ENCODE results near the gene GNB1L. TPM values are rescaled to one million over a fixed set of nuclear protein-coding genes. Genes with fewer than 3 reads are reported as not detected.

GNB1L gene
- total RNA-seq, 1 experiment from 2014 or later = 17.9 TPM

DNA sequence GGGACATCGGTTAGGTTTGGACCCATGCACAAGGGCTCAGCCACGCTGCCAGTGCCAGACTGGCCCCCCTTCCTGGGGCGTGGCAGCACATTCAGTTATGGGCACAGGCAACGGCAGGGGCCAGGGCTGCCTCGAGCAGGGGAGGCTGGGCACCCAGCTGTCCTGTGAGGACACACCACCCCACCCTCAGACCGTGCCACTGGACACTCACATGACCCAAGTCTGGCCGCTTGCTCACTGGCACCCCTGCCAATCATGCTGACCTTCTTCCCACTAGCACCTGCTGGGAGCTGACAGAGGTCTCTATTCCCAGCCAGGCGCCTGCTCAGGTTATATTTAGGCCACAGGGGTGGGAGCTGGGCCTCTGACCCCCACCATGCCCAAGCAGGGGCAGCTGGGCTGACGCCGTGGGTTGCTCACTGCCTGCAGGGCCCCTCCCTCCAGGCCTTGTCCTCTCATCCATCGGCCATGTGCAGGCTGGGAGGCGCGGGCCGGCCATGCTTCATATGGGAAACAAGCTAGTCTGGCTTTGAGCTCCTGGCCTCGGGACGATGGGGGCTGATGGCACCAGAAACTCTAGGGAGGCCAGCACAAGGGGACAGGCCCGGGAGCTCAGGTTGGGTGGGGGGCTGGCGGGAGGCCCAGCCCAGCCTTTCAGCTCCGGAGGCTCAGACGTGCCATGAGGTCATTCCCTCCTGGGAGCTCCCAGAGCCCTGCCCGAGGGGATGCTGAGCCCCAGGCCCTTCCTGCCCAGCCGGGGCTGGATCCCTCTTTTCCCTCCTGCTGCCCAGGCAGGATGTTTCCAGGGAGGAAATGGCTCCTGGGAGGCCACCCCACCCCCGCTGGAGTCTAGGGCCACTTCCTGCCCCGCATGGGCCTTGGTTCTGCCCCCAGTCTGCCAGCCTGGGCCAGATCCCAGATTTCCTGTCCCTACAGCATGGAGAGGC lies 109.2 kb downstream of the GNB1L start:
- DNase-seq (ENCODE audit: low spot score) = no peak
- H3K36me3 ChIP-seq (ENCODE audit: insufficient read depth, low read length, poor library complexity, severe bottlenecking) = no peaks in the 10 kb centered on the region
- H3K4me3 ChIP-seq (ENCODE audit: low read depth, low read length, poor library complexity, severe bottlenecking) = no peak overlapping the region
- no peaks in the 10 kb centered on the region for H3K9me3 ChIP-seq (ENCODE audit: low read depth, low read length, poor library complexity, severe bottlenecking)
- intact Hi-C loops (cut with micrococcal nuclease; ENCODE audit: unreplicated experiment) = no loop called here
- TF ChIP-seq, protein P1, sequence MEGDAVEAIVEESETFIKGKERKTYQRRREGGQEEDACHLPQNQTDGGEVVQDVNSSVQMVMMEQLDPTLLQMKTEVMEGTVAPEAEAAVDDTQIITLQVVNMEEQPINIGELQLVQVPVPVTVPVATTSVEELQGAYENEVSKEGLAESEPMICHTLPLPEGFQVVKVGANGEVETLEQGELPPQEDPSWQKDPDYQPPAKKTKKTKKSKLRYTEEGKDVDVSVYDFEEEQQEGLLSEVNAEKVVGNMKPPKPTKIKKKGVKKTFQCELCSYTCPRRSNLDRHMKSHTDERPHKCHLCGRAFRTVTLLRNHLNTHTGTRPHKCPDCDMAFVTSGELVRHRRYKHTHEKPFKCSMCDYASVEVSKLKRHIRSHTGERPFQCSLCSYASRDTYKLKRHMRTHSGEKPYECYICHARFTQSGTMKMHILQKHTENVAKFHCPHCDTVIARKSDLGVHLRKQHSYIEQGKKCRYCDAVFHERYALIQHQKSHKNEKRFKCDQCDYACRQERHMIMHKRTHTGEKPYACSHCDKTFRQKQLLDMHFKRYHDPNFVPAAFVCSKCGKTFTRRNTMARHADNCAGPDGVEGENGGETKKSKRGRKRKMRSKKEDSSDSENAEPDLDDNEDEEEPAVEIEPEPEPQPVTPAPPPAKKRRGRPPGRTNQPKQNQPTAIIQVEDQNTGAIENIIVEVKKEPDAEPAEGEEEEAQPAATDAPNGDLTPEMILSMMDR (conservative IDR thresholded peaks at IDR 0.05; ENCODE audit: low read depth, low read length) = no peak
- no peak for TF ChIP-seq EZH2 (IDR thresholded peaks at IDR 0.05; ENCODE audit: borderline replicate concordance, low read depth, low read length, poor library complexity, severe bottlenecking)
- ChIA-PET POLR2A (ENCODE audit: low non-redundant PET) (interaction anchor here (0.6 kb wide), 1 partner anchor 136 kb away, joined by 4 read pairs; no protein-coding TSS in a partner anchor), CTCF (no interaction called here)
- no peak overlapping the region for H3K27ac ChIP-seq (ENCODE audit: low read depth, low read length, poor library complexity, severe bottlenecking)
- H3K4me1 ChIP-seq (ENCODE audit: insufficient read depth, low read length, poor library complexity, severe bottlenecking) = no peaks in the 10 kb centered on the region
- BruUV-seq (replicated peaks) = no TSS peak
- H3K27me3 ChIP-seq (replicated peaks; ENCODE audit: insufficient read depth, low read depth, low read length, poor library complexity) = no peaks in the 10 kb centered on the region

DNA sequence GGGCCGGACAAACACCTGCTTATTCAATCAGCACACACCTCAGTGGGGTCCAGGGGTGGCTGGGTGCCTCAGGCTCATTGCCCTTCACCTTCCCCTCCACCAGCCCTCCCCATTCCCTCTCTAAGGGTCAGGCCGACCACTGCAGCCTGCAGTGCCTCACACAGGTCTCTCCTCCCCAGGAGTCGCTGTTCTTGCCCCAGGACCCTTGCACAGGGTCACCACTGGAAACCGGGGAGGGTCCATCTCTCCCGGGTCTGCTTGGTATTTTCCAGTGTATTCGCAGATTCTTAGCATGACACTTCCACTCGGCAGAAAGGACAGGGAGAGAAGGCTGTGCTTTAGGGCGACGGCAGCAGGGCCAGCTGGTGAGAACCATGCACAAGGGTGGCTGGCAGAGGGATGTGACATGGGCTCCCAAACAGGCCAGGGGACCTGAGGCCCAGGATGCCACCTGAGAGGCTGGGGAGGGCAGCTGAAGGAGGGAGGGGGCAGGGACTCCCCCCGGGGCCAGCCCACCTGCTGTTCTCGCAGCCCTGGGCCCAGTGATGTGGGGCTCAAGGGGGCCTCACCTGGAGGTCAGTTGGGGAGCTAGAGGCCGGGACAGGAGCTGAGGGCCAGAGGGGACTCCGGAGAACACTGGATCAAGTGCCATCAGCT lies 110.2 kb downstream of the GNB1L start:
- H3K4me1 ChIP-seq (ENCODE audit: insufficient read depth, low read length, poor library complexity, severe bottlenecking) = no peaks in the 10 kb centered on the region
- no peak overlapping the region for H3K27ac ChIP-seq (ENCODE audit: low read depth, low read length, poor library complexity, severe bottlenecking)
- ChIA-PET POLR2A (ENCODE audit: low non-redundant PET) (no interaction called here), CTCF (no interaction called here)
- TF ChIP-seq, protein P1 (conservative IDR thresholded peaks at IDR 0.05; ENCODE audit: low read depth, low read length) = no peak
- no peak for TF ChIP-seq EZH2 (IDR thresholded peaks at IDR 0.05; ENCODE audit: borderline replicate concordance, low read depth, low read length, poor library complexity, severe bottlenecking)
- H3K27me3 ChIP-seq (replicated peaks; ENCODE audit: insufficient read depth, low read depth, low read length, poor library complexity) = no peaks in the 10 kb centered on the region
- H3K9me3 ChIP-seq (ENCODE audit: low read depth, low read length, poor library complexity, severe bottlenecking) = no peaks in the 10 kb centered on the region
- H3K4me3 ChIP-seq (ENCODE audit: low read depth, low read length, poor library complexity, severe bottlenecking) = no peak overlapping the region
- no peaks in the 10 kb centered on the region for H3K36me3 ChIP-seq (ENCODE audit: insufficient read depth, low read length, poor library complexity, severe bottlenecking)
- intact Hi-C loops (cut with micrococcal nuclease; ENCODE audit: unreplicated experiment) = no loop called here
- no TSS peak for BruUV-seq (replicated peaks)
- no peak for DNase-seq (ENCODE audit: low spot score)

DNA sequence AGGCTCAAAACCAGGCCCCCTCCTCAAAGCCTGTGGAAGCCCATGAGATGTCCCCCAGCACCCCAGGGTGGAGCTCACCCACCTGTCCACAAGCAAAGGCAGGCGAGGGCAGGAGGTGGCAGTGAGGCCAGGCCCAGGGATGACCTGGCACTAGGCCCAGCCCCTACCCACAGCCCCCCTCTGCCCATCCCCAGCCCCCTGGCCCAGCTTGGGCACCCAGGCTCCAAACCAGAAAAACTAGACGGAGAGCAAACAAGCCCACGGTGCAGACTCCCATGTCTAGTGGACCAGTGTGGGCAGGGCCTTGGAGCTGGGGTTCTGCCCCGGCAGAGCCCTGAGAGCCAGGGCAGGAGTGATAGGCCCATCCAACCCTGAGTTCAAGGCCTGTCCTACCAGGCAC lies 111.0 kb downstream of the GNB1L start:
- H3K36me3 ChIP-seq (ENCODE audit: insufficient read depth, low read length, poor library complexity, severe bottlenecking) = no peaks in the 10 kb centered on the region
- H3K9me3 ChIP-seq (ENCODE audit: low read depth, low read length, poor library complexity, severe bottlenecking) = no peaks in the 10 kb centered on the region
- CTCF ChIA-PET = no interaction called here
- H3K4me1 ChIP-seq (ENCODE audit: insufficient read depth, low read length, poor library complexity, severe bottlenecking) = no peaks in the 10 kb centered on the region
- intact Hi-C loops (cut with micrococcal nuclease; ENCODE audit: unreplicated experiment) = no loop called here
- no peak overlapping the region for H3K27ac ChIP-seq (ENCODE audit: low read depth, low read length, poor library complexity, severe bottlenecking)
- DNase-seq (ENCODE audit: low spot score) = no peak
- H3K27me3 ChIP-seq (replicated peaks; ENCODE audit: insufficient read depth, low read depth, low read length, poor library complexity) = no peaks in the 10 kb centered on the region
- BruUV-seq (replicated peaks) = no TSS peak
- POLR2A ChIA-PET (ENCODE audit: low non-redundant PET) = no interaction called here
- H3K4me3 ChIP-seq (ENCODE audit: low read depth, low read length, poor library complexity, severe bottlenecking) = no peak overlapping the region
- TF ChIP-seq EZH2 (IDR thresholded peaks at IDR 0.05; ENCODE audit: borderline replicate concordance, low read depth, low read length, poor library complexity, severe bottlenecking) = no peak
- TF ChIP-seq, protein P1 (conservative IDR thresholded peaks at IDR 0.05; ENCODE audit: low read depth, low read length) = no peak

Data from A673 (cell line).